ENCODE measurements around the gene RNF167.
"Not testable (repeated sequence)": the region's sequence is repeated elsewhere in the genome, so short reads cannot be mapped to it uniquely, and the experiment has no call there.

DNA sequence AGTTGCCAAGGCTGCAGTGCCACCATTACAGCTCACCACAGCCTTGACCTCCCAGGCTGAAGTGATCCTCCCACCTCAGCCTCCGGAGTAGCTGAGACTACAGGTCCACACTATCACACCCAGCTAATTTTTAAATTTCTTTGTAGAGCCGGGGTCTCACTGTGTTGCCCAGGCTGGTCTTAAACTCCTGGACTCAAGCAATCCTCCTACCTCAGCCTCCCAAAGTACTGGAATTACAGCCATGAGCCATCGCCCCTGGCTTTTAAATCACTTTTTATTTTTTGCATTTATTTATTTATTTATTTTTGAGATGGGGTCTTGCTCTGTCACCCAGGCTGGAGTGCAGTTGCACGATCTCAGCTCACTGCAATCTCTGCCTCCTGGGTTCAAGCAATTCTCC lies 25.5 kb upstream of the RNF167 start:
- TF ChIP-seq POLR2A (IDR thresholded peaks at IDR 0.05; ENCODE audit: control extremely low read depth in 1 of 2, low read depth in 2 of 2, low read length in 2 of 2); MAFK (IDR thresholded peaks at IDR 0.05; ENCODE audit: low read depth, low read length); KDM1A (IDR thresholded peaks at IDR 0.05; ENCODE audit: borderline replicate concordance, low read length); EGR1 (IDR thresholded peaks at IDR 0.05; ENCODE audit: borderline replicate concordance, low read depth, low read length); TAF1 (IDR thresholded peaks at IDR 0.05; ENCODE audit: low read depth, low read length); POLR2AphosphoS5 (IDR thresholded peaks at IDR 0.05; ENCODE audit: low read depth, low read length); SP1 (IDR thresholded peaks at IDR 0.05; ENCODE audit: low read depth, low read length); USF2 (IDR thresholded peaks at IDR 0.05; ENCODE audit: low read length); SIN3A (conservative IDR thresholded peaks at IDR 0.05 in 1 of 2, IDR thresholded peaks at IDR 0.05 in 1 of 2; ENCODE audit: low read depth in 1 of 2, low read length in 2 of 2); RAD21 (IDR thresholded peaks at IDR 0.05 in 1 of 2, conservative IDR thresholded peaks at IDR 0.05 in 1 of 2; ENCODE audit: low read depth in 2 of 2, low read length in 2 of 2); RFX5 (IDR thresholded peaks at IDR 0.05; ENCODE audit: borderline replicate concordance, low read depth, low read length): not testable (repeated sequence)
- TF ChIP-seq, protein P1, sequence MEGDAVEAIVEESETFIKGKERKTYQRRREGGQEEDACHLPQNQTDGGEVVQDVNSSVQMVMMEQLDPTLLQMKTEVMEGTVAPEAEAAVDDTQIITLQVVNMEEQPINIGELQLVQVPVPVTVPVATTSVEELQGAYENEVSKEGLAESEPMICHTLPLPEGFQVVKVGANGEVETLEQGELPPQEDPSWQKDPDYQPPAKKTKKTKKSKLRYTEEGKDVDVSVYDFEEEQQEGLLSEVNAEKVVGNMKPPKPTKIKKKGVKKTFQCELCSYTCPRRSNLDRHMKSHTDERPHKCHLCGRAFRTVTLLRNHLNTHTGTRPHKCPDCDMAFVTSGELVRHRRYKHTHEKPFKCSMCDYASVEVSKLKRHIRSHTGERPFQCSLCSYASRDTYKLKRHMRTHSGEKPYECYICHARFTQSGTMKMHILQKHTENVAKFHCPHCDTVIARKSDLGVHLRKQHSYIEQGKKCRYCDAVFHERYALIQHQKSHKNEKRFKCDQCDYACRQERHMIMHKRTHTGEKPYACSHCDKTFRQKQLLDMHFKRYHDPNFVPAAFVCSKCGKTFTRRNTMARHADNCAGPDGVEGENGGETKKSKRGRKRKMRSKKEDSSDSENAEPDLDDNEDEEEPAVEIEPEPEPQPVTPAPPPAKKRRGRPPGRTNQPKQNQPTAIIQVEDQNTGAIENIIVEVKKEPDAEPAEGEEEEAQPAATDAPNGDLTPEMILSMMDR (IDR thresholded peaks at IDR 0.05; ENCODE audit: control extremely low read depth in 1 of 3, insufficient read depth in 1 of 3, low read depth in 1 of 3, low read length in 3 of 3), result not testable (repeated sequence)
- TF ChIP-seq, protein P2, sequence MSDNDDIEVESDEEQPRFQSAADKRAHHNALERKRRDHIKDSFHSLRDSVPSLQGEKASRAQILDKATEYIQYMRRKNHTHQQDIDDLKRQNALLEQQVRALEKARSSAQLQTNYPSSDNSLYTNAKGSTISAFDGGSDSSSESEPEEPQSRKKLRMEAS (IDR thresholded peaks at IDR 0.05), result not testable (repeated sequence)
